IMR-90 (cell line): ENCODE results near the gene RILPL2. TPM values are rescaled to one million over a fixed set of nuclear protein-coding genes. Genes with fewer than 3 reads are reported as not detected.
A peak's percentile ranks its signal among the peaks of the same experiment; 100 is the strongest.

Experiments
- ATAC-seq: fragments of 200-7000 bp; cut with Tn5 transposase; 2 replicates; pipeline ENCODE4 v1.9.1; 2020; ENCODE audit warnings: low read depth, mild to moderate bottlenecking, moderate library complexity
- BruUV-seq: library from RNA; stranded (reverse); fragments of 400-500 nt; replicated peaks from 2 replicates; lab custom pipeline; 2021; lab: Mats Ljungman, UMichigan
- CTCF ChIA-PET: fragments of 300-600 bp; formaldehyde crosslinking; extraction: SDS; loops from one replicate; lab custom pipeline; 2021; ENCODE audit warnings: antibody characterized with exemption; lab: Yijun Ruan, JAX
- POLR2A ChIA-PET: fragments of 300-600 bp; sonication (Branson Sonifier 250); formaldehyde crosslinking; loops from one replicate; lab custom pipeline; 2022; ENCODE audit warnings: antibody characterized with exemption; ENCODE audit not compliant: unreplicated experiment; lab: Charles Lee
- DNase-seq: peaks from one replicate; pipeline ENCODE4 v3.0.0; 2013
- H2AFZ ChIP-seq: replicated peaks from 2 replicates; pipeline ENCODE3; 2013; ENCODE audit warnings: low read length, mild to moderate bottlenecking; ENCODE audit not compliant: poor library complexity
- H2AK5ac ChIP-seq: 2 replicates; pipeline ENCODE4 v1.6.1; 2013; ENCODE audit warnings: low read depth, low read length, inconsistent platforms
- H2AK9ac ChIP-seq: replicated peaks from 2 replicates; pipeline ENCODE3; 2013; ENCODE audit warnings: mild to moderate bottlenecking, low read depth, low read length, moderate library complexity; ENCODE audit not compliant: poor library complexity
- H2BK120ac ChIP-seq: 2 replicates; pipeline ENCODE4 v1.6.1; 2013; ENCODE audit warnings: low read depth, low read length, inconsistent platforms
- H2BK15ac ChIP-seq: 3 replicates; pipeline ENCODE4 v1.6.1; 2013; ENCODE audit warnings: low read depth, low read length, inconsistent platforms
- H2BK20ac ChIP-seq: 2 replicates; pipeline ENCODE4 v1.6.1; 2013; ENCODE audit warnings: low read depth, mild to moderate bottlenecking, inconsistent platforms, low read length, moderate library complexity
- H2BK5ac ChIP-seq: 2 replicates; pipeline ENCODE4 v1.6.1; 2013; ENCODE audit warnings: mild to moderate bottlenecking, low read depth, low read length, inconsistent platforms; ENCODE audit not compliant: poor library complexity, severe bottlenecking
- H3K14ac ChIP-seq: replicated peaks from 2 replicates; pipeline ENCODE4 v1.6.1; 2013; ENCODE audit warnings: low read depth, low read length, inconsistent platforms
- H3K18ac ChIP-seq: 2 replicates; pipeline ENCODE4 v1.6.1; 2013; ENCODE audit warnings: low read depth, low read length, control low read depth
- H3K23ac ChIP-seq: 2 replicates; pipeline ENCODE4 v1.6.1; 2013; ENCODE audit warnings: low read depth, low read length, inconsistent platforms
- H3K27ac ChIP-seq: 2 replicates; pipeline ENCODE4 v1.5.1; 2013; ENCODE audit warnings: mild to moderate bottlenecking, control low read depth, low read length; ENCODE audit not compliant: insufficient read depth
- H3K27me3 ChIP-seq: 2 replicates; pipeline ENCODE4 v1.6.1; 2013; ENCODE audit warnings: low read length; ENCODE audit not compliant: control insufficient read depth, insufficient read depth
- H3K36me3 ChIP-seq: 2 replicates; pipeline ENCODE4 v1.6.1; 2013; ENCODE audit warnings: low read length, mixed read lengths; ENCODE audit not compliant: control insufficient read depth, insufficient read depth
- H3K4ac ChIP-seq: 2 replicates; pipeline ENCODE4 v1.6.1; 2013; ENCODE audit warnings: low read depth, low read length, inconsistent platforms
- H3K4me1 ChIP-seq: 2 replicates; pipeline ENCODE4 v1.6.1; 2013; ENCODE audit warnings: low read length, mixed read lengths; ENCODE audit not compliant: control insufficient read depth, insufficient read depth
- H3K4me2 ChIP-seq: 2 replicates; pipeline ENCODE4 v1.6.1; 2013; ENCODE audit warnings: low read depth, mild to moderate bottlenecking, control low read depth, low read length, moderate library complexity
- H3K4me3 ChIP-seq: 2 replicates; pipeline ENCODE4 v1.5.1; 2013; ENCODE audit warnings: low read depth, mild to moderate bottlenecking, control low read depth, low read length, moderate library complexity; ENCODE audit not compliant: insufficient read depth
- H3K56ac ChIP-seq: 2 replicates; pipeline ENCODE4 v1.6.1; 2013; ENCODE audit warnings: low read length, inconsistent platforms; ENCODE audit not compliant: insufficient read depth; ENCODE audit errors: extremely low read depth
- H3K79me1 ChIP-seq, 2 experiments: 2 replicates each; pipeline ENCODE4 v1.6.1; 2013; ENCODE audit warnings: low read length in 2 of 2, inconsistent platforms in 1 of 2, low read depth in 1 of 2
- H3K9ac ChIP-seq: 2 replicates; pipeline ENCODE4 v1.6.1; 2013; ENCODE audit warnings: low read depth, low read length, control low read depth
- H3K9me1 ChIP-seq: 2 replicates; pipeline ENCODE4 v1.6.1; 2013; ENCODE audit warnings: low read length, inconsistent platforms; ENCODE audit not compliant: insufficient read depth
- H3K9me3 ChIP-seq: 2 replicates; pipeline ENCODE4 v1.6.1; 2013; ENCODE audit warnings: low read length; ENCODE audit not compliant: control insufficient read depth, insufficient read depth
- H4K20me1 ChIP-seq: 2 replicates; pipeline ENCODE4 v1.6.1; 2013; ENCODE audit warnings: low read length, inconsistent platforms; ENCODE audit not compliant: insufficient read depth
- H4K5ac ChIP-seq: 2 replicates; pipeline ENCODE4 v1.6.1; 2013; ENCODE audit warnings: mild to moderate bottlenecking, low read depth, low read length, control low read depth
- H4K8ac ChIP-seq, 2 experiments: 2 replicates each; pipeline ENCODE4 v1.6.1; 2013; ENCODE audit warnings: low read depth in 2 of 2, low read length in 2 of 2, control low read depth in 1 of 2, inconsistent platforms in 1 of 2
- H4K91ac ChIP-seq: 2 replicates; pipeline ENCODE4 v1.6.1; 2013; ENCODE audit warnings: low read depth, low read length, inconsistent platforms; ENCODE audit not compliant: insufficient read depth
- BHLHE40 ChIP-seq: fragments of 150-350 bp; IDR thresholded peaks from 2 replicates; pipeline ENCODE4 v1.6.1; 2016; ENCODE audit warnings: mild to moderate bottlenecking, low read depth, low read length
- CEBPB ChIP-seq: IDR thresholded peaks from 2 replicates; pipeline ENCODE4 v1.6.1; 2012; ENCODE audit warnings: low read depth, low read length, improper control_type of control experiment
- CHD1 ChIP-seq: IDR thresholded peaks from 2 replicates; pipeline ENCODE4 v1.6.1; 2012; ENCODE audit warnings: low read depth, low read length, improper control_type of control experiment
- CTCF ChIP-seq: conservative IDR thresholded peaks from 2 replicates; pipeline ENCODE4 v1.5.1; 2012; ENCODE audit warnings: mild to moderate bottlenecking, low read depth, low read length, improper control_type of control experiment
- ELK1 ChIP-seq: fragments of 150-350 bp; IDR thresholded peaks from 2 replicates; pipeline ENCODE4 v1.6.1; 2016; ENCODE audit warnings: low read depth, mild to moderate bottlenecking, low read length, moderate library complexity, borderline replicate concordance
- FOS ChIP-seq: fragments of 150-350 bp; IDR thresholded peaks from 2 replicates; pipeline ENCODE4 v1.6.1; 2016; ENCODE audit warnings: low read depth, low read length
- MAFK ChIP-seq: IDR thresholded peaks from 2 replicates; pipeline ENCODE4 v1.6.1; 2012; ENCODE audit warnings: low read depth, low read length, improper control_type of control experiment
- MAZ ChIP-seq: IDR thresholded peaks from 2 replicates; pipeline ENCODE4 v1.6.1; 2012; ENCODE audit warnings: low read depth, mild to moderate bottlenecking, low read length, improper control_type of control experiment, moderate library complexity, borderline replicate concordance
- NFE2L2 ChIP-seq: fragments of 150-350 bp; IDR thresholded peaks from 2 replicates; pipeline ENCODE4 v1.6.1; 2016; ENCODE audit warnings: low read depth, mild to moderate bottlenecking, low read length
- RAD21 ChIP-seq: IDR thresholded peaks from 2 replicates; pipeline ENCODE4 v1.6.1; 2012; ENCODE audit warnings: low read length, improper control_type of control experiment
- RCOR1 ChIP-seq: IDR thresholded peaks from 2 replicates; pipeline ENCODE4 v1.6.1; 2012; ENCODE audit warnings: mild to moderate bottlenecking, low read length, improper control_type of control experiment; ENCODE audit not compliant: insufficient replicate concordance
- RFX5 ChIP-seq: IDR thresholded peaks from 2 replicates; pipeline ENCODE4 v1.8.0; 2012; ENCODE audit warnings: low read depth, mild to moderate bottlenecking, low read length, moderate library complexity
- SMC3 ChIP-seq: fragments of 150-350 bp; IDR thresholded peaks from 2 replicates; pipeline ENCODE4 v1.6.1; 2016; ENCODE audit warnings: low read depth, mild to moderate bottlenecking, antibody characterized with exemption, low read length, moderate library complexity
- USF2 ChIP-seq: fragments of 150-350 bp; IDR thresholded peaks from 2 replicates; pipeline ENCODE4 v1.6.1; 2017; ENCODE audit warnings: mild to moderate bottlenecking, antibody characterized with exemption, low read length, low read depth
- WGBS, 2 experiments: methylation state at CpG; one replicate each; pipeline versions ENCODE4 v1.1.5 to v1.1.7; 2013; ENCODE audit warnings: missing lambda C conversion rate in 2 of 2; ENCODE audit not compliant: insufficient read length in 1 of 2; ENCODE audit errors: extremely low coverage in 2 of 2; 5-methylcytosine and 5-hydroxymethylcytosine counted together
- dilution Hi-C: fragments of 300-500 bp; cut with HindIII; formaldehyde crosslinking; loops from one replicate; pipeline ENCODE4 v1.14.3; 2018; ENCODE audit warnings: low sequenced_read_pairs; ENCODE audit not compliant: unreplicated experiment
- in situ Hi-C: fragments of 300-500 bp; cut with MboI; formaldehyde crosslinking; loops from 3 replicates; pipeline ENCODE4 v1.14.3; 2019; ENCODE audit warnings: low sequenced_read_pairs, inconsistent platforms, mixed read lengths
- intact Hi-C: fragments of 100-400 bp; cut with micrococcal nuclease; formaldehyde crosslinking; loops from 2 replicates; pipeline ENCODE4 v1.10.0; 2022
- polyA plus RNA-seq, 3 experiments: library from polyadenylated mRNA; depleted of rRNA; stranded (reverse); fragments of >200 nt; gene quantifications; 2 replicates each; pipeline ENCODE4 v1.2.3, GENCODE V29; 2012; ENCODE audit warnings: low replicate concordance in 1 of 3
- total RNA-seq: library from RNA; depleted of rRNA; stranded (reverse); fragments of >200 nt; gene quantifications from 2 replicates; pipeline ENCODE4 v1.2.3, GENCODE V29; 2012

Gene RILPL2
- total and polyA plus RNA-seq, 2 of the 4 experiments (the other 2 are of a cell fraction), result 1.8 to 2.2 TPM

- no peak overlapping the region for H3K4me3 ChIP-seq
- TF ChIP-seq FOS, result no peak
- TF ChIP-seq RAD21, result no peak
- no peak for TF ChIP-seq CEBPB
- TF ChIP-seq RCOR1, result no peak
- TF ChIP-seq BHLHE40, result no peak
- no peak for TF ChIP-seq CTCF
- no peak for TF ChIP-seq SMC3
- TF ChIP-seq RFX5, result no peak
- no peak for TF ChIP-seq USF2
- TF ChIP-seq ELK1, result no peak
- no peak for TF ChIP-seq MAZ
- TF ChIP-seq MAFK, result no peak
- TF ChIP-seq NFE2L2, result no peak
- no peak for TF ChIP-seq CHD1
- peaks cover 17% of the 10 kb centered on the region; the same call in 1 of the 2 replicates for H4K20me1 ChIP-seq
- dilution Hi-C loops (no loop called here), in situ Hi-C loops (no loop called here), intact Hi-C loops (loop anchor here (10.0 kb wide), 1 partner anchor 413 kb away; the partner anchor contains the start of gene OGFOD2)
- no peaks in the 10 kb centered on the region for H3K9me3 ChIP-seq
- no peak overlapping the region for H2BK15ac ChIP-seq
- H4K91ac ChIP-seq, result peak overlapping the region; percentile 25; the same call in 1 of the 2 replicates
- peak overlapping the region; percentile 93 for H3K9ac ChIP-seq
- H3K27me3 ChIP-seq, result no peaks in the 10 kb centered on the region
- peak overlapping the region; percentile 99 for H2AFZ ChIP-seq
- 0 out of 2 replicates have a peak overlapping the region, but pooled peaks have one; percentile 46 for H3K56ac ChIP-seq
- peaks cover 13% of the 10 kb centered on the region for H3K4me1 ChIP-seq
- H3K27ac ChIP-seq, result peak overlapping the region; percentile 85
- peaks cover 21% of the 10 kb centered on the region for H3K36me3 ChIP-seq
- H4K8ac ChIP-seq, result peak overlapping the region in 1 of 2 experiments; percentile 84; a peak in 2 of 4 replicates
- no peak overlapping the region for H3K18ac ChIP-seq
- H2AK5ac ChIP-seq, result peak overlapping the region; percentile 49
- H2BK20ac ChIP-seq, result peak overlapping the region; percentile 6; the same call in 1 of the 2 replicates
- H4K5ac ChIP-seq, result 0 out of 2 replicates have a peak overlapping the region, but pooled peaks have one; percentile 21
- H3K14ac ChIP-seq, result peak overlapping the region; percentile 38; the same call in 1 of the 2 replicates
- ATAC-seq (no peak), DNase-seq (no peak)
- peaks cover 19% of the 10 kb centered on the region; the same call in 1 of the 2 replicates for H3K9me1 ChIP-seq
- 88% methylated on average over 1 of the region's 8 CpGs; no CpG with 5 or more reads in 1 of the 2 experiments for WGBS, 2 experiments
- peaks cover 42 to 69% of the 10 kb centered on the region in 2 experiments for H3K79me1 ChIP-seq
- H3K4me2 ChIP-seq, result peak overlapping the region; percentile 99
- peak overlapping the region; percentile 77 for H2AK9ac ChIP-seq
- no peak overlapping the region for H2BK120ac ChIP-seq
- ChIA-PET CTCF (no interaction called here), POLR2A (interaction anchor here (0.5 kb wide), 1 partner anchor 197 kb away, joined by 11 read pairs; the partner anchor contains the start of gene TMED2)
- no TSS peak for BruUV-seq
- H2BK5ac ChIP-seq, result peak overlapping the region; percentile 36
- H3K4ac ChIP-seq, result peak overlapping the region; percentile 65
- peak overlapping the region; percentile 67 for H3K23ac ChIP-seq
Observed at GRCh38 chr12:123387508-123388176, 48.8 kb downstream of the RILPL2 start.
